ENCODE results near the gene SERAC1.

DNA sequence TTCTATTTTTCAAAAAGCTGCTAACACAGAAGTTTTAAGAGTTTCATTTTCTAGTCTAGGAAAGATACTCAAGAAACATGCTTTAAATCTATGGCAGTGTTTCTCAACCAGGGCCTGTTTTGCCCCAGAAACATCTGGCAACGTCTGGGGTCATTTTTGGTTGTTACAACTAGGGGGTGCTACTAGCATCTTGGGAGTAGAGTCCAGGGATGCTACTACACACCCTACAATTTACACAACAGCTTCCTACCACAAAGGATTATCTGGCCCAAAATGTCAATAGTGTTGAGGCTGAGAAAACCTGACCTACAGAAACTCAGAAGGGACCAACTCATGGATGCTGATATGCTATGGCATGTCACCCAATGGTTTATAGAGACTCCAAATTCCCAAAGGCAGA lies 24.4 kb downstream of the SERAC1 start:
- TF ChIP-seq SMC3 (IDR thresholded peaks at IDR 0.05; ENCODE audit: low read depth, low read length) (no peak), TEAD4 (IDR thresholded peaks at IDR 0.05; ENCODE audit: borderline replicate concordance, insufficient read depth) (no peak), USF1 (IDR thresholded peaks at IDR 0.05; ENCODE audit: borderline replicate concordance, low read depth) (no peak), TAF1 (IDR thresholded peaks at IDR 0.05; ENCODE audit: borderline replicate concordance, low read depth, low read length) (no peak), REST (IDR thresholded peaks at IDR 0.05; ENCODE audit: low read depth, low read length) (no peak), EP300 (IDR thresholded peaks at IDR 0.05; ENCODE audit: borderline replicate concordance in 1 of 2, low read depth in 1 of 2, low read length in 1 of 2) (no peak), NFIC (IDR thresholded peaks at IDR 0.05; ENCODE audit: borderline replicate concordance) (no peak), POLR2AphosphoS5 (IDR thresholded peaks at IDR 0.05; ENCODE audit: low read depth, low read length) (no peak), MAX (IDR thresholded peaks at IDR 0.05; ENCODE audit: low read depth) (no peak), ZBTB33 (IDR thresholded peaks at IDR 0.05; ENCODE audit: borderline replicate concordance, low read depth) (no peak)
- TF ChIP-seq, protein P1, sequence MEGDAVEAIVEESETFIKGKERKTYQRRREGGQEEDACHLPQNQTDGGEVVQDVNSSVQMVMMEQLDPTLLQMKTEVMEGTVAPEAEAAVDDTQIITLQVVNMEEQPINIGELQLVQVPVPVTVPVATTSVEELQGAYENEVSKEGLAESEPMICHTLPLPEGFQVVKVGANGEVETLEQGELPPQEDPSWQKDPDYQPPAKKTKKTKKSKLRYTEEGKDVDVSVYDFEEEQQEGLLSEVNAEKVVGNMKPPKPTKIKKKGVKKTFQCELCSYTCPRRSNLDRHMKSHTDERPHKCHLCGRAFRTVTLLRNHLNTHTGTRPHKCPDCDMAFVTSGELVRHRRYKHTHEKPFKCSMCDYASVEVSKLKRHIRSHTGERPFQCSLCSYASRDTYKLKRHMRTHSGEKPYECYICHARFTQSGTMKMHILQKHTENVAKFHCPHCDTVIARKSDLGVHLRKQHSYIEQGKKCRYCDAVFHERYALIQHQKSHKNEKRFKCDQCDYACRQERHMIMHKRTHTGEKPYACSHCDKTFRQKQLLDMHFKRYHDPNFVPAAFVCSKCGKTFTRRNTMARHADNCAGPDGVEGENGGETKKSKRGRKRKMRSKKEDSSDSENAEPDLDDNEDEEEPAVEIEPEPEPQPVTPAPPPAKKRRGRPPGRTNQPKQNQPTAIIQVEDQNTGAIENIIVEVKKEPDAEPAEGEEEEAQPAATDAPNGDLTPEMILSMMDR (IDR thresholded peaks at IDR 0.05): peak; percentile 40

Data from SK-N-SH (cell line).